HepG2 (cell line): ENCODE results near the gene QSER1. TPM values are rescaled to one million over a fixed set of nuclear protein-coding genes. Genes with fewer than 3 reads are reported as not detected.

Source experiments
- ASH2L ChIP-seq: fragments of 300-600, 200-600 bp; sonication (generic); IDR thresholded peaks from 2 replicates; pipeline ENCODE4 v1.7.0; 2017; ENCODE audit warnings: low read depth, mild to moderate bottlenecking, moderate library complexity, mixed read lengths, low read length; ENCODE audit not compliant: insufficient read length
- HMGXB3 ChIP-seq: sonication (generic); formaldehyde crosslinking; IDR thresholded peaks from 2 replicates; pipeline ENCODE4 v1.4.0; 2020; ENCODE audit warnings: missing genetic modification reagents, borderline replicate concordance
- JUND ChIP-seq: sonication (generic); formaldehyde crosslinking; IDR thresholded peaks from 2 replicates; pipeline ENCODE4 v1.8.0; 2022; ENCODE audit warnings: mild to moderate bottlenecking, missing genetic modification reagents
- KLF11 ChIP-seq: IDR thresholded peaks from 2 replicates; pipeline ENCODE4 v1.6.1; 2016; ENCODE audit warnings: missing compliant biosample characterization
- NFIC ChIP-seq: IDR thresholded peaks from 2 replicates; pipeline ENCODE4 v1.6.1; 2012; ENCODE audit warnings: mild to moderate bottlenecking, low read length, inconsistent platforms
- PBX2 ChIP-seq: IDR thresholded peaks from 2 replicates; pipeline ENCODE4 v1.6.1; 2016; ENCODE audit warnings: control low read depth
- RAD51 ChIP-seq: fragments of 450-650 bp; IDR thresholded peaks from 2 replicates; pipeline ENCODE4 v1.6.1; 2016; ENCODE audit warnings: borderline replicate concordance
- RFX1 ChIP-seq: fragments of 450-650 bp; IDR thresholded peaks from 2 replicates; pipeline ENCODE4 v1.6.1; 2017
- ZBTB2 ChIP-seq: sonication (generic); formaldehyde crosslinking; IDR thresholded peaks from 2 replicates; pipeline ENCODE4 v1.8.0; 2022; ENCODE audit warnings: low read depth, missing genetic modification reagents
- ZBTB34 ChIP-seq: sonication (generic); formaldehyde crosslinking; IDR thresholded peaks from 2 replicates; pipeline ENCODE4 v1.8.0; 2022; ENCODE audit warnings: mild to moderate bottlenecking, missing genetic modification reagents
- ZNF34 ChIP-seq: sonication (generic); formaldehyde crosslinking; IDR thresholded peaks from 2 replicates; pipeline ENCODE4 v1.4.0; 2020; ENCODE audit warnings: mild to moderate bottlenecking, missing genetic modification reagents, borderline replicate concordance
- ZNF576 ChIP-seq: sonication (generic); formaldehyde crosslinking; IDR thresholded peaks from 2 replicates; pipeline ENCODE4 v1.4.0; 2020; ENCODE audit warnings: mild to moderate bottlenecking, missing genetic modification reagents
- ZNF766 ChIP-seq: sonication (generic); formaldehyde crosslinking; IDR thresholded peaks from 2 replicates; pipeline ENCODE4 v1.5.0; 2020; ENCODE audit warnings: missing genetic modification reagents, borderline replicate concordance
- ZNF879 ChIP-seq: sonication (generic); formaldehyde crosslinking; IDR thresholded peaks from 2 replicates; pipeline ENCODE4 v1.8.1; 2023; ENCODE audit warnings: missing genetic modification reagents
- polyA plus RNA-seq, 8 experiments: library from polyadenylated mRNA; depleted of rRNA in 3 of 8; stranded (reverse) in 7 of 8; unstranded in 1 of 8; fragments of >200 nt; fragmentation: Illumina TruSeq in 4 of 8; extraction: Trizol in 4 of 8; gene quantifications; 2 replicates each; pipeline versions ENCODE4 v1.2.1 to v1.2.3, GENCODE V29; 2011 to 2016; ENCODE audit warnings: low read depth in 4 of 8, missing spikeins in 1 of 8, mixed read lengths in 1 of 8; ENCODE audit not compliant: insufficient read depth in 1 of 8
- total RNA-seq, 5 experiments: library from RNA; depleted of rRNA; stranded (reverse); fragments of >200 nt; fragmentation: Illumina TruSeq; extraction: Trizol; gene quantifications; 2 replicates each; pipeline ENCODE4 v1.2.3, GENCODE V29; 2016; ENCODE audit warnings: low read depth in 1 of 5
- TF ChIP-seq, protein P1 (sequence below): sonication (generic); formaldehyde crosslinking; IDR thresholded peaks from 2 replicates; pipeline ENCODE4 v1.4.0; 2020; ENCODE audit warnings: missing genetic modification reagents, borderline replicate concordance

The QSER1 gene
- total and polyA plus RNA-seq, 2 of the 13 experiments (the other 11 are each of a cell fraction or from before 2014, with no cell fraction given): 8.9 to 17.3 TPM

DNA sequence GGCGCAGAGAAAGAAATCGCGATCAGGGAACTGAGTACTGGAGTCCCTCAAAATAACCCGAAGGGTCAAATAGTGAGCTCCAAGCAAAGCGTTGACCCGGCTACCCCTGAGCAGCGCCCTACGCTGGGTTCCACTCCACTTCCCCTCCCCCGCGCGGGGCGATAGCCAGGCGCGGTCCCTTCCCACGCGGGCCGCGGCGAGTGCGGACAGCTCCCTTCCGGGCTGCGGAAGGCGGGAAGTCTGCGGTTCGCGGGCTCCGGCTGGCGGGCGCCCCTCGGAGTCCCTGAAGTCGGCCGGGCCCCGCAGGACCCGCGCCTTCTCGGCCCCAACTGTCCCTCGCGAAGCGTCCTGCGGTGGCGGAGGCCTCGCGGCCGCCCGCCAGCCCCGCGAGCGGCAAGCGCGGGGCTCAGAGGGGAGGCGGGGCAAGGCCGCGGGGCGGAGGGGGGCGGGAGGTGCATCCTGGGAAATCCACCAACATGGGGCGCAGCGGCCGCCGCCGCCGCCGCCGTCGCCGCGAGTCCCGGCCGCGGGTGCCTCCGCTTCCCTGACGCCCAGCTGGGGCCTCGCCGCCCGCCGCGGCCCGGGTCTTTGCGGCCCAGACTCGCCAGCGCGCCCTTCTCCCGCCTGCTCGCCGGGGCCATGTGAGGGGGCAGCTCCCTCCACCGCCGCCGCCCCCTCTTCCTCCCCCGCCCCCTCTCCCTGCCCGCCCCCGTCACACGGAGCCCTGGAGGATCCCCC lies at the start of gene QSER1 (continued):
- TF ChIP-seq ZNF34 (CRISPR knock-in tag): no peak
- TF ChIP-seq ASH2L: peak; percentile 49
- TF ChIP-seq JUND (CRISPR knock-in tag): no peak
- TF ChIP-seq, protein P1, sequence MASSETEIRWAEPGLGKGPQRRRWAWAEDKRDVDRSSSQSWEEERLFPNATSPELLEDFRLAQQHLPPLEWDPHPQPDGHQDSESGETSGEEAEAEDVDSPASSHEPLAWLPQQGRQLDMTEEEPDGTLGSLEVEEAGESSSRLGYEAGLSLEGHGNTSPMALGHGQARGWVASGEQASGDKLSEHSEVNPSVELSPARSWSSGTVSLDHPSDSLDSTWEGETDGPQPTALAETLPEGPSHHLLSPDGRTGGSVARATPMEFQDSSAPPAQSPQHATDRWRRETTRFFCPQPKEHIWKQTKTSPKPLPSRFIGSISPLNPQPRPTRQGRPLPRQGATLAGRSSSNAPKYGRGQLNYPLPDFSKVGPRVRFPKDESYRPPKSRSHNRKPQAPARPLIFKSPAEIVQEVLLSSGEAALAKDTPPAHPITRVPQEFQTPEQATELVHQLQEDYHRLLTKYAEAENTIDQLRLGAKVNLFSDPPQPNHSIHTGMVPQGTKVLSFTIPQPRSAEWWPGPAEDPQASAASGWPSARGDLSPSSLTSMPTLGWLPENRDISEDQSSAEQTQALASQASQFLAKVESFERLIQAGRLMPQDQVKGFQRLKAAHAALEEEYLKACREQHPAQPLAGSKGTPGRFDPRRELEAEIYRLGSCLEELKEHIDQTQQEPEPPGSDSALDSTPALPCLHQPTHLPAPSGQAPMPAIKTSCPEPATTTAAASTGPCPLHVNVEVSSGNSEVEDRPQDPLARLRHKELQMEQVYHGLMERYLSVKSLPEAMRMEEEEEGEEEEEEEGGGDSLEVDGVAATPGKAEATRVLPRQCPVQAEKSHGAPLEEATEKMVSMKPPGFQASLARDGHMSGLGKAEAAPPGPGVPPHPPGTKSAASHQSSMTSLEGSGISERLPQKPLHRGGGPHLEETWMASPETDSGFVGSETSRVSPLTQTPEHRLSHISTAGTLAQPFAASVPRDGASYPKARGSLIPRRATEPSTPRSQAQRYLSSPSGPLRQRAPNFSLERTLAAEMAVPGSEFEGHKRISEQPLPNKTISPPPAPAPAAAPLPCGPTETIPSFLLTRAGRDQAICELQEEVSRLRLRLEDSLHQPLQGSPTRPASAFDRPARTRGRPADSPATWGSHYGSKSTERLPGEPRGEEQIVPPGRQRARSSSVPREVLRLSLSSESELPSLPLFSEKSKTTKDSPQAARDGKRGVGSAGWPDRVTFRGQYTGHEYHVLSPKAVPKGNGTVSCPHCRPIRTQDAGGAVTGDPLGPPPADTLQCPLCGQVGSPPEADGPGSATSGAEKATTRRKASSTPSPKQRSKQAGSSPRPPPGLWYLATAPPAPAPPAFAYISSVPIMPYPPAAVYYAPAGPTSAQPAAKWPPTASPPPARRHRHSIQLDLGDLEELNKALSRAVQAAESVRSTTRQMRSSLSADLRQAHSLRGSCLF (CRISPR knock-in tag): no peak
- TF ChIP-seq ZNF879 (CRISPR knock-in tag): no peak
- TF ChIP-seq KLF11 (CRISPR knock-in tag): no peak
- TF ChIP-seq ZBTB2: peak; percentile 76
- TF ChIP-seq ZNF766: 0 out of 2 replicates have a peak, but pooled peaks have one; percentile 39
- no peak for TF ChIP-seq NFIC
- TF ChIP-seq PBX2 (CRISPR knock-in tag): no peak
- TF ChIP-seq ZNF576 (CRISPR knock-in tag): no peak
- TF ChIP-seq RFX1: no peak
- no peak for TF ChIP-seq RAD51
- no peak for TF ChIP-seq HMGXB3 (CRISPR knock-in tag)
- TF ChIP-seq ZBTB34 (CRISPR knock-in tag): no peak
